ENCODE results near the gene SUSD3.

The SUSD3 gene

GRCh38 chr9:93027750-93028149 is 30.8 kb upstream of the SUSD3 start:
- DNase-seq (ENCODE audit: low read depth) = no peak
- no peak overlapping the region for H3K4me3 ChIP-seq (ENCODE audit: control insufficient read depth, low read depth, low read length)
- TF ChIP-seq CTCF (conservative IDR thresholded peaks at IDR 0.05; ENCODE audit: control insufficient read depth, insufficient read depth, low read depth, low read length) = no peak

GRCh38 chr9:93028448-93029006 is 30.0 kb upstream of the SUSD3 start:
- no peak for DNase-seq (ENCODE audit: low read depth)
- H3K4me3 ChIP-seq (ENCODE audit: control insufficient read depth, low read depth, low read length) = no peak overlapping the region
- TF ChIP-seq CTCF (conservative IDR thresholded peaks at IDR 0.05; ENCODE audit: control insufficient read depth, insufficient read depth, low read depth, low read length) = no peak

GRCh38 chr9:93030642-93031628 is 27.6 kb upstream of the SUSD3 start:
- H3K4me3 ChIP-seq (ENCODE audit: control insufficient read depth, low read depth, low read length) = no peak overlapping the region
- no peak for TF ChIP-seq CTCF (conservative IDR thresholded peaks at IDR 0.05; ENCODE audit: control insufficient read depth, insufficient read depth, low read depth, low read length)
- DNase-seq (ENCODE audit: low read depth) = no peak

GRCh38 chr9:93031629-93032430 is 26.7 kb upstream of the SUSD3 start:
- no peak overlapping the region for H3K4me3 ChIP-seq (ENCODE audit: control insufficient read depth, low read depth, low read length)
- TF ChIP-seq CTCF (conservative IDR thresholded peaks at IDR 0.05; ENCODE audit: control insufficient read depth, insufficient read depth, low read depth, low read length) = no peak
- DNase-seq (ENCODE audit: low read depth) = peak; percentile 38

GRCh38 chr9:93032545-93032944 is 26.0 kb upstream of the SUSD3 start:
- no peak overlapping the region for H3K4me3 ChIP-seq (ENCODE audit: control insufficient read depth, low read depth, low read length)
- no peak for DNase-seq (ENCODE audit: low read depth)
- no peak for TF ChIP-seq CTCF (conservative IDR thresholded peaks at IDR 0.05; ENCODE audit: control insufficient read depth, insufficient read depth, low read depth, low read length)

GRCh38 chr9:93033531-93033930 is 25.0 kb upstream of the SUSD3 start:
- TF ChIP-seq CTCF (conservative IDR thresholded peaks at IDR 0.05; ENCODE audit: control insufficient read depth, insufficient read depth, low read depth, low read length) = no peak
- H3K4me3 ChIP-seq (ENCODE audit: control insufficient read depth, low read depth, low read length) = no peak overlapping the region
- DNase-seq (ENCODE audit: low read depth) = no peak
